GM18505 (cell line): Measurements from ENCODE around the gene CXCR3.
"Not testable (repeated sequence)": the region's sequence is repeated elsewhere in the genome, so short reads cannot be mapped to it uniquely, and the experiment has no call there.

ENCODE experiments used
- ATAC-seq: cut with Tn5 transposase; IDR thresholded peaks from one replicate; pipeline ENCODE4 v1.9.1; 2021; ENCODE audit not compliant: unreplicated experiment
- POLR2A ChIP-seq: IDR thresholded peaks from 4 replicates; pipeline ENCODE4 v1.6.1; 2011; ENCODE audit warnings: borderline replicate concordance; ENCODE audit not compliant: insufficient read depth, insufficient read length; ENCODE audit errors: extremely low read depth

Gene CXCR3

DNA sequence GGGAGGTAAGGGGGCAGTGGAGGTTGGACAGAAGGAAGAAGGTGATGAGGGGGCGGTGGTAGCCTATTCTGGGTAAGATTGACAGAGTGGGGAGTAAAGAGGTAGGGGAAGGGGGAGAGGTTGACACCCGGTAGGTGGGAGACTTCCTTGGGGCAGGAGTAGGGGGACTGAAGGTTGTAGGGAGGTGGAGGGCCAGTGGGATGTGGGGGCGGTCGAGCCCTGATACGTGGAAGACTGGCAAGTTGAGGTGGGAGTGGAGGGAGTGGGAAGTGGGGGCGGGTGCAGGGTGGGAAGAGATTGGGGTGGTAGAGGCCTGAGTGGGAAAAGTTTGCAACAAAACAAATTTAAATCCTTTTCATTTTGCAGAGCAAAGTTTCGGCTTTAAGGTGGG lies 38.3 kb downstream of the CXCR3 start:
- TF ChIP-seq POLR2A: no peak
- no peak for ATAC-seq

DNA sequence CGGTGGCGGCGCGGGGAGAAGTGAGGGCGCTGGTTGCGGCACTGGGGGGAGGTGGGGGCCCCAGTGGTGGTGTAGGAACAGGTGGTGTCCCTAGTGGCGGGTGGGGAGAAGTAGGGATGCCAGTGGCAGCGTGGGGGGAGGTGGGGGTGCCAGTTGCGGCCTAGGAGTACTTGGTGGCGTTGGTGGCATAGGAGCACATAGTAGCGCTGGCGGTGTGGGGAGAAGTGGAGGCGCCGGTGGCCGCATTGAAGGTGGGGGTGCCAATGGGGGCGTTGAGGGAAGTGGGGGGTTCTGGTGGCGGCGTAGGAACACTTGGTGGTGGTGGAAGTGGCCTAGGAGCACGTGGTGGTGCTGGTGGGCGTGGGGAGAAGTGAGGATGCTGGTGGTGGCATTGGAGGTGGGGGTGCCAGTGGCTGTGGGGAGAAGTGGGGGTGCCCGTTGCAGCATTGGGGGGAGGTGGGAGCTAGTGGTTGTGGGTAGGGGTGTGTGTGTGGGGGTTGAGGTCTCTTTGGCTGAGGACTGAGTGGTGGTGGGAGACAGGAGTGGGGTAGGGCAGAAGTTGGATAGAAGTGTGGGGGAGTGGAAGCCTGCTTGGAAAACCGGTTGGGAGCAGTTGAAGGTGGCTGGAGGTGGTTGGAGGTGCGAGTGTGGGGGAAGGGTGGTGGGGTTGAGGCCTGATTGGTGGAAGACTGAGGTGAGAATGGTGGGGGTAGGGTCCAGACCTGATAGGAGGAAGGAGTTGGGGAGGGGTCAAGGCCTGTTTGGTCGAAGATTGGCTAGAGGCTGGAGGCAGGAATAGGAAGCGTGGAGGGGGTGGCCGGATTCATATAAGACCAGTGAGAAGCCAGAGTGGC lies 38.9 kb downstream of the CXCR3 start:
- ATAC-seq: no peak
- no peak for TF ChIP-seq POLR2A

DNA sequence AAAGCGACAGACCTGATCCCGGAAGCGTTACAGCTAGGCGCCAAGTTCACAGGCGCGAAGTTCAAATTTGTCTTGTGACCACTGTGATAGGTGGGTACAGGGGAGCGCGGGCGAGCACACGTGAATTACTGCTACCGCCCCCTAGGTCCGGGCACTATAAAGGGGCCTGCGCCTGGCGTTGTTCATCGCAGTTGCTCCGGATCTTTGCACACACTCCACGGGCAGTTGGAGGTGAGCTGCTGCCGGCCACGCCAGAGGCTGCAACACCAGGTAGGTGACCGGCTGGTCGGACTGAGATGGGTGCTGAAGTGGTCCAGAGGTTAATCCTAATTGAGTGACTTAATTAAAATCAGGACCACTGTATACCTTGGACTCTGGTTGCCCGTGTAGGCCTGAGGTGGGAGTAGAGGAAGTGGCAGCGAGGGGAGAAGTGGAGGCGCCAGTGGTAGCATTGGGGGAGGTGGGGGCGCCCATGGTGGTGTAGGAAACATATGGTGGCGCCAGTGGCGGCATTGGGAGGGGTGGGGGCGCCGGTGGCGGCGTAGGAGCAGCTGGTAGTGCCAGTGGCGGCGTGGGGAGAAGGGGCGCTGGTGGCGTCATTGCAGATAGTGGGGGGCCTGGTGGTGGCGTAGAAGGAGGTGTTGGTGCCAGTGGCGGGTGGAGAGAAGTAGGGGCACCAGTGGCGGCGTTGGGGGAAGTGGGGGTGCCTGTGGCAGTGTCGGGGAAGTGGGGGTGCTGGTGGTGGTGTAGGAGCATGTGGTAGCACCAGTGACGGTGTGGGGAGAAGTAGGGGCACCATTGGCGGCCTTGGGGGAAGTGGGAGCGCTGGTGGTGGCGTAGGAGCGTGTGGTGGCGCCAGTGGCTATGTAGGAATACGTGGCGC lies 39.8 kb downstream of the CXCR3 start, which contains the start of gene GCNA:
Gene GCNA, plus strand, starts transcription at position 185 of the 883 bp plus-strand sequence. CDS start 2,385 bp downstream, outside the sequence.
- TF ChIP-seq POLR2A: no peak
- no peak for ATAC-seq

DNA sequence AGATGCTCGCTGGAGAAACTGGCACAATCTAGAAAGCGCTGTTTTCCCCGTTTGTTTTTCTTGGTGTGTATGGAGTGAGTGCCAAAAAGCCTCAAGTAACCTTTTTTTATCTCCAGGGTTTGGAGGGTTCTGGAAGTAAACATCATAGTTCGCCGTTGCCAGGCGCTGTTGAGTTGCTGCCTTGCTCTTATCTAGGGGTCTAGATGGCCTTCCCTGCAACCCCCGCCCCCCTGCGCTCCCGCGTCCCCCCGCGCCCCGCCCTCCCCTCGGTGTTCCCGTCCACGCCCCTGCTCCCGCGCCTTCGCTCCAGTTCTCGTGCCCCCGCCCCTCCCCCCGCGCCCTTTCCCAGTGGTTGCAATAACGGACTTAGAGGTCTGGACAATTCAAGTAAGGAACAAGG lies 40.6 kb downstream of the CXCR3 start:
- ATAC-seq: no peak
- TF ChIP-seq POLR2A: no peak

DNA sequence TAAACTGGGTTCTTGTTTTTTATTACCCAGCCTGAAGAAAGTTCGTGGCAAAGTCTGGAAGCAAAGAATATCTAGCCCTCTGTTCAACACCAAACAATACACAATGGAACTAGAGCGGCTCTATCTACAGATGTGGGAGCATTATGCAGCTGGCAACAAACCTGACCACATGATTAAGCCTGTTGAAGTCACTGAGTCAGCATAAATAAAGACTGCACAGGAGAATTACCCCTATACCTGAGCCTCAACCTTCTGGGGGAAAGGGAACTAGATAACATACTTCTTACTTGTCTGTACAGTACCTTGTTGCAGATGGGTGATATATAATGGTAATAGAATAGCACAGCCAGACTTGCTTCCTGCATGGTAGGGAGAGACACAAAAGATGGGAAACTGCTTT lies 44.7 kb downstream of the CXCR3 start:
- no peak for TF ChIP-seq POLR2A
- ATAC-seq: no peak

DNA sequence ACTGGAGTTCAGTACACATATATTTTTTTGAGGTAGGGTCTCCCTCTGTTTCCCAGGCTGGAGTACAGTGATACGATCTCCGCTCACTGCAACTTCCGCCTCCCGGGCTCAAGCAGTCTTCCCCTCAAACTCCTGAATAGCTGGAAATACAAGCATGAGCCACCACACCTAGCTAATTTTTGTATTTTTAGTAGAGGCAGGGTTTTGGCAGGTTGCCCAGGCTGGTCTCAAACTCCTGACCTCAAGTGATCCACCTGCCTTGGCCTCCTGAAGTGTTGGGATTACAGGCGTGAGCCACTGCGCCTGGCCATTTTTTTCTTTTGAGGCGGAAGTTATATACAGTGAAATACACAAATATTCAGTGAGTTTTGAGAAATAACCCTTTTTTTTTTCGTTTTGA lies 46.9 kb downstream of the CXCR3 start:
- not testable (repeated sequence) for ATAC-seq
